Tongue (tissue), 2 donors: ENCODE results near the gene SMG6. TPM values are rescaled to one million over a fixed set of nuclear protein-coding genes. Genes with fewer than 3 reads are reported as not detected.
"Not testable (repeated sequence)": the region's sequence is repeated elsewhere in the genome, so short reads cannot be mapped to it uniquely, and the experiment has no call there.

ENCODE experiments used
- DNase-seq: peaks from one replicate; pipeline ENCODE4 v3.0.0-alpha.2; 2015
- total RNA-seq: library from RNA; depleted of rRNA; stranded (reverse); fragments of >200 nt; gene quantifications from one replicate; pipeline ENCODE4 v1.2.3, GENCODE V29; 2014

Gene SMG6
- total RNA-seq, 1 donor from 2014 or later, result 42.9 TPM

DNA sequence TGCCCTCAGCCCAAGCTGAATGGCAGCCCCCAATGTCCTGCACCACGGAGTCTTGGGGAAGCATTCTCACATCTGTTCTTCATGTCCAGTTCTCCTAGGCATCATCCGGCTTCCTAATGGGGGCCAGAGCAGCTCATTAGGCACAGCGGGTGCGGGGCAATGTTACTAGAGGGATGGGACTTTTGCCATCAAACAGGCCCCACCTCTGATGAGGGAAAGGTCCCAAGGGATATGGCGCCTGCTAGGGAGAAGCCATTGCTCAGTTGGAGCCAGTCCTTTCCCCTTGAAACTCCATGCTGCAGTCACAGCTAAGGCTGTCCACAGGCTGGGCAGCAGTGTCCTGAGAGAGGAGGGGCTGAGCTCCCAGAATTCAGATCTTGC, 275.4 kb downstream of the SMG6 start:
- DNase-seq, result no peak

DNA sequence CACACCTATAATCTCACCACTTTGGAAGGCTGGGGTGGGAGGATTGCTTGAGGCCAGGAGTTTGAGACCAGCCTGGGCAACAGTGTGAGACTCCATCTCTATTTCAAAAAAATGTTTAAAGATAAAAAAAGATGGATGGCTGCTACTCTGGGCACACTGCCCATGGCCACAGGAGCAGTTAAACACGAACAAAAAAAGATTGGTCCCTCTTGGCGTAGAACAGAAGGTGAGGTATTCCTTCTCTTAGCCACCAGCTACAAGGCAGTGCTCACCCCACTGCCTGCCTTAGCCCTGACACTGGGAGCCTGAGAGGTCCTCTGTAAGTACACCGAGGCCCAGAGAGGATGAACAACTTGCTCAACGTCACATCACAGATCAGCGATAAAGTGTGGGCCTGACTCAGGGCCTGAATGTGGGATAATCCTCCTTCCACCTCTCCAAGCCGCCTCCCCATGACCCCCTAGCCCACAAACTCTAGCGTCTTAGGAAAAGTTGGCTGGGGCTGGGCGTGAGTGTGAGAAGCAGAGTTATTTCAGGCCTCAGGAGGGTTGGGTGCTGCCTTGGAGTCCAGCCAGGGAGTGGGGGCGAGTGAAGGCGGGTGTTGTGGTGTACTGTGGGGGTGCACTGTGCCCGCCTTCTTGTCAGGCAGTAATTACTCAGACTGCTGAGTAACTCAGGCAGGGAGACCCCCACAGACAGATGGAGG, 275.9 kb downstream of the SMG6 start:
- DNase-seq, result no peak

DNA sequence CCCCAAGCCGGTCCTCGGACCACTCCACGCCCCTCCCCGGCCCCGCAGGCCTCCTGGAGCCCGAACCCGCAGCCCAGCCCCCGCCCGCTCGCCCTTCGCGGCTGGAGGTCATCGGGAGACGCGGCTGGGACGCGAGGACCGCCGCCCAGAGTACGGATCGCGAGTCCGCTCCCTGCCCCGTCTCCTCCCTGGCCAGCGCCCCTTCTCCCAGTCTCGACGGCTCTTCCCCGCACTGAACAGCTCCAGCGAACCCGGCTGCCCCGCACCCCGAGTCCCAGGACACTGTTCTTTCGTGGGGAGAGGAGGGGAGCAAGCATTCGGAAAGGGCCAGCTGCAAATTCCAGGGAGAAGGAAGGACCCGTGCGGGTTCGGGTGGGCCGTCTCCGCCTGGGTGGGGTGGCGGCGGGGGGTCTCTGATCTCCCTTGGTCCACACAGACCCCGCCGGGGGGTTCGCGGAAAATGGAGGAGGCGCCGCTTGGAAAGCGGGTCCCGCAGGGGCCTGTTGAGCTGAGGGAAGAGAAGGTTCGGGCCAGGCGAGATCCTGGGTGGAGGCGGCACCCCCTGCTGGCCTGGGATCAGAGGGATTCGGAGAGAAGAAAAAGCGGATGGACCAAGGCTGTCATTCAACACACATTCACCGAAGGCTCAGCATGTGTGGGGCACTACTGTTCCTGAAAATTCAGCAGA, 277.8 kb downstream of the SMG6 start:
- DNase-seq, result peak; percentile 80

DNA sequence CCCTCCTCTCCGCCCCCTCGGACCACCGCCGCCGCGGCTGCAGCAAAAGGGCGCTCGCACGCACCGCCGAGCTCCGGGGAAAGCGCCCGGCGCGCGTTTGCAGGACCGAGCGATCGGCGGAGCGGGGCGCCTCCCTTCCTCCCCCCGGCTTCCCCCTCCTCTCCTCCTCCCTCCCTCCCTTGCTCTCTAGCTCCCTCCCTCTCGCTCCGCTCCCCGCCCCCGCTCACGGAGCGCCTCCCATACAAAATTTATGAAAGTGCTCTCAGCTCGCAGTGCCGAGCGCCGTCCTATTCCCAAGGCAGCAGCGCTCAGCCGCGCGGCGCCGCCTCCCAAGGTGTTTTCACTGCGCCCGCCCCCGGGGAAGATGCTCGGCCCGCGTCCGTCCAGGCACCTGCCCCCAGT, 278.4 kb downstream of the SMG6 start, which contains the start of gene RTN4RL1:
Gene RTN4RL1 (minus strand): TSS at position 115 of the 402 bp plus-strand sequence. CDS start 469 bp downstream, outside the sequence.
- peak; percentile 80 for DNase-seq

DNA sequence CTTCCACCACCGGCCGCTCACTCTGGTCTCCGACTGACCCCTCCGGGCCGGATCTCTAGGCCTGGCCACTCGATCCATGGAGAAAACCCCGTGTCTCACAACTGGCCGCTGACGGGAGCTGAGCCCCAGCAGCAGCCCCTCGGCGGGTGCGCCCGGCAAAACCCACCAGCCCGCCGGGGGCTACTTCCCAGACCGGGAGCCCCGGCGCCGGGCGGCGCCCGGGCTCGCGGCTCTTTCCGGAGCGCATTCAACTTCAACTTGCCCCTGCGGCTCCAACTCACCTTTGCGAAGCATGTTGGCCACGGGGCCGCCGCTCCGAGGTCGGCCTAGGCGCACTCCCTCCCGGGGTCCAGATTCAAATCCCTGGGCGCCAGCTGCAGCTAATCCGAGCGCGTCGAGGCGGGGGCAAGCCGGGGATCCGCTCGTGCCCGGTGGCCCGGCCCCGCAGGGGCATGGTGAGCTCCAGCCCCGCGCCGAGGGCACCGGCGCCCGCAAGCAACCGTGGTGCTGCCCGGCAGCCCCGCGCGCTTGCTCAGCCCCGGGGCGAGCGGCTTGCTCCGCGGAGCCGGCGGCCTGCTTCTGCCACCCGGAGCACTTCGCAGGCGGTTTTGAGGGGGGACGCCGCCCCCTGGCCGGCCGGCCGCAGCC, 278.9 kb downstream of the SMG6 start:
- DNase-seq, result no peak

DNA sequence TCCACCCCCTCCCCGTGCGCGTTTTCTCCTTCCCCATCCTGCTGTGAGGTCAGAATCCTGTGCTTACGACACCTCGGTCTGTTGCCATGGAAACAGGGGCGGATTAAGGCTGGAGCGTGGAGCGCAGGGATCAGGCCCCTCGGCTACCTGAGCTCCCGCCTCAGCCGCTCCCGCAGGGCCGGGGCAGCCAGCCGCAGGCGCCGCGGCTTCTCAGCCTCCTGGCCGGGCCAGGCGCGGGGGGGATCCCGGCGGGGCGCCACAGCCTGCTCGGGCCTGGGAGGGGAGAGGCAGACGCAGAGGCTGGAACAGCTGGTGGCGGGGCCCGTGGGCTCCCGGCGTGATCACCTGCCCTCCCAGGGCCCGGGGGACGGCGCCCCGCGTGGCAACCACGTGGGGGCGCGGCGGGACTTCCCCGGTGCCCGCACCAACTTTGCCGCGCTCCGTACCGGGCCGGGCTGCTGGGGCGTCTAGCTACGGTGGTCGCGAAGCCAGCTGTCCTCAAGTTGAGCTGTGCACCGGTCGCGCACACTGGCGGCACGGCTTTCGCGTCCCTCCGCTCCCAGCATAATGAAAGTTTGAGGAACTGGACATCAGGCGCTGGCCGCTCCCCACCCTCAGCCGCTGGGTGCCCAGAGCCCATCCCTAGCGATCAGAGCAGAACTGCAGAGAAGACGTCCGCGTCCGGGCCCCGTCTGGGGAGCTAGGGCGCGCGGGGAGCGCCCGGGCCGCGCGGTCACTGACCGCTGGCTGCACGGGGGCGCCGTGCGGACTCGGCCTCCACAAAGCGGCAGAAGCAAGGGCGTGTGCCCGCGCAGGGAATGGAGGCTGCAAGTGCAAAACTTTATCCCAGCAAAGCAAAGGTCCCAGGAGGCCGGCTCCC, 279.7 kb downstream of the SMG6 start:
- peak; percentile 79 for DNase-seq

DNA sequence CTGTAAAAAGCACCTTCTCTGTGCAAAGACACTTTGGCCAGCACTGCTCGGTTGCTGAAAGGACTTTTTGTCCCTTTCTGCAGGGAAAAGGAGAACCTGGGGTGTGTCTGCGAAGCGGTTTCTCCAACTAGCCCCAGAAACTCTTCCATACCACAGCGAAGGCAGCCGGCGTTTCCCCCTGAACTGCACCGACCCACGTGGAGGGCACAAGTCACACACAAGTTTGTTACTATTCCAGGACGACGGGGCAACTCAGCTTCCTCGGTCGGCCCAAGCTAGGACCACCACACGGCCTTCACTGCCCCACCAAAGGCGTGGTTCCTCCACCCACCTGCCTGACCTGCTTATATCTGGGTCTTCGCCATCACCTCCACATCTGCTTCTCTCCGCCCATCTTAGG, 280.3 kb downstream of the SMG6 start:
- no peak for DNase-seq

DNA sequence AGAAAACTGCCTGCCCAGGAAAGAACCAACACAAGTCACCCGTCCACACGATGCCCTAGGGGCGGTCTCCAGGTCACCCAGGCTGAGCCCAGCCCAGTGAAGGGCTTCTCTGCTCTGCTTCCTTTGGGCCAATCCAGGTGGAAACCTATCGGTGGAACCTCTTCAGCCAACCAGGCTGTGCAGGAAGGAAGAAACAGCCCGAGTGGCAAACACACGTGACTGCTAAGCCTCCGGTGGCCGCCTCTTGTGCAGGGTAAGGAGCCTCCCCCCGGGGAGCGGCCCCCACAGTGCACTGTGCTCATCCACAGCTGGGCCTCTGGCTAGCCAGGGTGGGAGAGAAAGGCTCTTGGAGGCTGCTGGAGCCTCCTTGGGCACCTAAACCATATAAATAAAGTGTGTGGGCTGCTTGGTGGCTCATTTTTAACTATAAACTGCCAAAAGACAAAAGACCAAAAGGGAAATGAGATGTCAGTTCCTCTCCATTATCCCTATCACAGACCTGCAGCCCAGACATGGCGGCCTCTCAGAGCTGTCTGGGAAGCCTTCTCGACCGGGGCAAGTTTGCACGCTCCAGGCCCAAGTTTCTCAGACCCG, 280.8 kb downstream of the SMG6 start:
- no peak for DNase-seq

DNA sequence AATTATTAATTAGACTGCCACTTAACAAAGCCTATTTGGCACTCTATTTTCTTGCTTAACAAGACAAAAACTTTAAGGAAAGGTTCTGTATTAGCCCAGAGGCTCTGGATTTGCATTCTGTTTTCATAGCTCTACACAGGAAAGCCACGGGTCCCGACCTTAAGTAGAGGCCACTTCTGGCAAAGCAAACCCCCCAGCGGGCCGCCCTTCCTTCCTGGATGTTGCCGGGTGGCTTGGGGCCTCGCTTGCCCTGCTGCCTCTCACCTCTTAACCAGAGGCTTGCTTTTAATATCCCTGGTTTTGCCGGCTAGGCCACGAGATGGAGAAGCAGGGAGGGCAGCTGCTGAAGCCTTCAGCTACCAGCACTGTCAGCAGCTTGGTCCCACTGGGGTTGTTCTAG, 282.9 kb downstream of the SMG6 start:
- DNase-seq, result no peak

DNA sequence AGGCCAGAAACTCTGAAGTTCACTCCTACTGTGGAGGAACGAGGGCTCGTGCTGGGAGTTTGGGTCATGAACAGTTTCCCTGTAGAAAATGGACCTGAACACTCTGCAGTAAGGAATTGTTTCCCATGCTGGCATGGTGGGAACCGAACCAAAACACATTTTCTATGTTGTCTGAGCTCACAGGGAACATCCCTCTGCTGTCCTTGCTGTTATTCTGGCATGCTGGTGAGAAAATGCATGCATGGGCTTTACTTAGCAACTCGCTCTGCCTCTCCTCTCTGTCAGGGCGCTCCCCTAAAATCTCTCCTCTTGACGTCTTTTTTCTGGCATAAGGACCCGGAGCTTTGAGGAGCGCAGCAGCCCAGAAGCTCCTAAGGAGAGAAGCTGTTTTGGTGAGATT, 283.9 kb downstream of the SMG6 start:
- DNase-seq, result no peak

DNA sequence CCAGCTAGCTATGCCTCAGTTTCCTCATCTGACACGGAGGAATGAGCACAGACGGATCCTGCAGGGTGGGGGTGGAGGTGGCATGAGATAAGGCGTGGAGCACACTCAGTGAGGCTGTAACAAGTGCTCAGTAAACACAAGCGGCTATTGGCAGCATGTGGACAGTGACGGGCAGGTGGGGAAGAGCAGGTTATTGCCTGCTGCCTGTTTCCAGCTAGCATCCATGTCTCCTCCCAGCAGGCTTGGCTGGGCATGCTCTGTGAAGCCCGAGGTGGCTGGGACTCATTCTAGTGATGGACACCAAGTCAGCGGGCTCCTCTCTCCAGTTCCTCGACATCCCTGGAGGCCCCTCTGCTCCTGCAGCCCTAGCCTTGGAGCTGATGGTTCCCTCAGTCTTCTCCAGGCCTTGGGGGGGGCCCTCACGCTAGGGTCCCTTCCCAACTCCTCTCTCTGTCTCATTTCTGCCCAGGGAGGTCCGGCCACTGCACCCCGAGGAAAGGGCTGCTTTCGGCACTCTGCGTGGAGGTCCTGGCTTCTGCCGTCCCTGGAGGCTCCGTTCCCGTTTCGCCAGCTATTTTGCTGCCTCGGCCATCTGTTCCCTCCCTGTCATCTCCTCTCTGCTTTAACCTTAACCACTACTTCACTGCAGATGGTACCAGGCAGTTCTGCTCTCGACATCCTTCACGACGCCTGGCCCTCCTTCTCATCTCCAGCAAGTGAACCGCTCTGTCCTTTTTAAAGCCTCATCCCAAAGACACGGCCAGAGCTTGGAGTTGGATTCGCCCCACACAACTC, 284.7 kb downstream of the SMG6 start:
- DNase-seq, result no peak

DNA sequence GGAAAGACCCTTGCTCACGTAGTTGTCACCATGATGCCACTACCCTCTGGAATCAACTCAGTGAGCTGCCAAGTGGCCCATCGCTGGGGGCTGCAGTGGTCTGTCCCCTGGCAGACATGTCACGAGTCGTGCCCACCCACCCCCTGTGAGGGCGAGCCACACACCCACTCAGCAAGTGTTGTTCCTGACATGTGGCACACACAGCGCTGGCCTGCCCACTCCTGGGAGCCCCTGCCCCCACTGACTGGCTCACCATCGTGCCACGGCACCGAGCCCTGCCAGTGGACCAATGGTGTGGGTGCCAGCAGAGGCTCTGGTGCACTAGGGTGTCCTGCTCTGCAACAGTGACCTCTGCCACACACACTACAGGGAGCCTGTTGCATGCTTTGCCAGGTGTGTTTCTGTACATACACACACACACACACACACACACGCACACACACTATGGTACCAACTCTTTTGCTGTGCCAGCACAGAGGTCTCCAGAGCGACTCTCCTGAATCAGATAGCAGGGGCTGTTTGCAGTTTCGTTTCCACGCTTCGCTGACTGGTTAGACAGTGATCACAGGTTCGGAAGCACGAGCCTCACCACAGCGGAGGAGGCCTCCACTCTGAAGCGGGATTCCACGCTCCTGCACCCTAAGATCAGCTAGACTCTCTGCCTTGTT, 286.2 kb downstream of the SMG6 start:
- no peak for DNase-seq

DNA sequence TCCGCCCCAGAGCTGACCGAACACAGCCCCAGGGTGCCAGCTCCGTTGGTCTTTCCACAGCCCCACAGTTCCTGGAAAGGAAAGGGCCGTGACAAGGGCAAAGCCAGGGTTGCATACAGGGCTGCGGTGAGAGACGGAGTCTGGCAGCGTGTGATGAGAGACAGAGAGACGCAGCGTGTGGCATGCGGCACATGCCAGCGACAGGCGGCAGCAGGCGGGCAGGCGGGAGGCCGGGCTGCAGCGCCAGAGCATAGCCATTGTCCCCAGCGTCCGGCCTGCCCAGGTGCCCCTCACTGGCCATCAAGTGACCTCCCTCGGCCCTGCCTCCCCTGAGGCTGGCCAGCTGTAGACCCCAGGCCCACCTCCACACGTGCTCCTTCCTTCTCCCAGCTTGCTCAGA, 287.1 kb downstream of the SMG6 start:
- DNase-seq, result no peak

DNA sequence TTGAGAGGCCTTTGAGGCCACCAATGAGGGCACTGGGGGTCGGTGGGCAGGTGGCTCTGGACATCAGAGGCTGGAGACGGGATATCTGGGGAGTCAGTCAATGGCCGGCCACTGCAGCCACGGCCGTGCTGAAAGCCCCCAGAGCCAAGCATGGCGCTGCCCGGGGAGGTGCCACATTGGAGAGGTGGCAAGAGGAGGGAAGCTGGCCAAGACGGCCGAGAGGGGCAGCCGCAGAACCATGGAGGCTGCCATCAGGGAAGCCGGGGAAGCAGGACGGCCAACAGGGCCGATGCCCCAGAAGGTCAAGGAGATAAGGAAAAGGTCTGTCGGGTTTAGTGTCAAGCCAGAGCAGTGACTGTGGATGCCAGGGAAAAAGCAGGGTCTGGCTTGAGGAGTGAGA, 288.3 kb downstream of the SMG6 start:
- DNase-seq, result no peak

DNA sequence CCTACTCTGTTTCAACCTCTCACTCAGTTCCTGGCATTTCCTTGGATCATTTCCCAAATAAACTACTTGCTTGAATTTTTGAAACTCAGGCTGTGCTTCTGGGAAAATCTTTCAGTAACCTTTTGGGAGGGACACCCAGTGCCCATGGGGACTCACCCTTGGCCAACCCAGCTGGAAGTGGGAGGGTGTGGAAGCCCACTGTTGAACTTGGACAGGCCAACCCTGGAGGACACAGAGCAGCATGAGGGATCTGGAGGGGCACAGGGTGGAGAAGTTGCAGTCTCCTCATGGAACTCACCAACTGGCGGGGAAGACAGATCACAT, 289.6 kb downstream of the SMG6 start:
- no peak for DNase-seq

DNA sequence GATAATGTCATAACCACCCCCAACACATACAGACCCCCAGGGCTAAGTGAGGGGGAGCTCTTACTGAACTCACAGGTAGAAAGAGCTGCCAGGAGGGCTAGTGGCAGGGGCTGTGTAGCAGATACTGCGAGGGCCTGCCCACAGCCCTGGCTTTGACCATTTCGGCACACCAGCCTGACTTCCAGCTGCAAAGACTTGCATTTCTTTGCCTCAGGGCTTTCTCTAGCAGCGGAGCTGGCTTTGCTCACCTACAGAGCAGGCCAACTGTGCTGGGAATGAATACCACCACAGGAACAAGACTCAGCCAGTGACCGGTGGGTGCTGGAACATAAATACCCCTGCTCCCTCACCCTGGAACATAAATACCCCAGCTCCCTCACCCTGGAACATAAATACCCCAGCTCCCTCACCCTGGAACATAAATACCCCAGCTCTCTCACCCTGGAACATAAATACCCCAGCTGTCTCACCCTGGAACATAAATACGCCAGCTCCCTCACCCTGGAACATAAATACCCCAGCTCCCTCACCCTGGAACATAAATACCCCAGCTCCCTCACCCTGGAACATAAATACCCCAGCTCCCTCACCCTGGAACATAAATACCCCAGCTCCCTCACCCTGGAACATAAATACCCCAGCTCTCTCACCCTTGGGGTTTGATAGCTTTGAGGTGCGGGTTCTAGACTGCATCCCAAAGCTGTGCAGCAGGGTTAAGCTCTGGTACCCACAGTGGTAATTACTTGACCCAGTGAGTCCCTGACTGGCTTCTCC, 290.2 kb downstream of the SMG6 start:
- DNase-seq, result not testable (repeated sequence)

DNA sequence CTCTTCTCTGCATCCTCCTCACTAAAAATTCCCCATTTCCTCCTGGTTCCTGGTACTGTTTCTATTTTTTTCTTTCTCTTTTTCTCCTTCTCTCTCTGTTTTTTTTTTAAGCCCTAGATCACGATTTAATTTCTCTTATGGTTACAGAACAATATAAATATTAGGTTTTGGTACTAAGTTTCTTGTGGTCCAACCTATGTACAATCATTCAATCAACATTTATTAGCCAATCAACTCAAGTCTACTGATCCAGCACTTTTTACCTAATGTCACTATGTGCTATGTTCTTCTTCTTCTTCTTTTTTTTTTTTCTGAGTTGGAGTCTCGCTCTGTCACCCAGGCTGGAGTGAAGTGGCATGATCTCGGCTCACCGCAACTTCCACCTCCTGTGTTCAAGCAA, 291.1 kb downstream of the SMG6 start:
- no peak for DNase-seq

DNA sequence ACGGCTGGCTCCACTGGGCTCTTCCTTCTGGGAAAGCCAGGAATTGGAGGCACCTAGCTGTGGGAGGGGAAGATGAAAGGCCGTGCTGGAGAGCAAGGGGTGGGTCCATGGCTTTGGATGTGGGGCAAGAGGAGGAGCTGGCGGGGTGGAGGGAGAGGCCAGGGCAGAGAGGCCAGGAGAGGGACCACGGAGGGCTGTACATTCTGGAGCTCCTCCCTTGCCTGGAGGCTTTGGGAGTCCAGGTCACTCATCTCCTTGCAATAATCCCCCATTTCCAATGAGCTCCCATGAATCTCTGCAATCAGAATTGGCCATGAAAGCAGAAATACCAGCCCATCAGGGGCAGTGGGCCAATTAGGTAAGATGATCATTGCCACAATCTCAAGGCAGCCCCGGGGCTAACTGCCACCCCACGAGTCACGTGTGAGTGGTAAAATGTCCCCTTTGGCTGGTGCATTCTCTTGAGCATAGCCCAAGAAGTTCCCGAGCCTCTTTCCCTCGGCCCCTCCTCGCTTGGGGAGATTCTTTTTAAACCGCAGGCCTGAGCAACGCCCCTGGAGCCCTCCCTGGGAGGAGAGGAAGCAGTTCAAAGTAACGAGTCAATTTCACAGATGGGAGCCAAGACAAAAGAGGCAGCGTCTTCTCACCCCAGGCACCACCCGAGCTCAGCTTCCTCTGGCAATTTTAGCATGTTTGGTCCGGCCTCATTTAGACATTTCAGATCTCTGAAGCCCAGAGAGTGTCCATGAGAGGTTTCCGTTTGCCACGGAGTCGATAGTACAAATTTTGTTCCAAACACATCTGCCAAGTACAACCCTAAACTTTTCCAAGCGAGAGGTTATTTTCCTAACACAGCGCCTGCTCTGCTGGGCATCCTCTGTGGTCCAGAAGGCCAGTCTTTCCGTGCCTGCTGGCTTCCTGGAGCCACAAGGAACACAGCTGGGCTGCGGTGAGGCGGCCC, 291.9 kb downstream of the SMG6 start:
- DNase-seq, result no peak
